OCI-M2 (cell line): Measurements from ENCODE around the gene NLGN2.

Source experiments
- DNase-seq: peaks from one replicate; lab custom pipeline; 2025; ENCODE audit not compliant: unreplicated experiment; lab: John Stamatoyannopoulos, UW

Gene NLGN2

GRCh38 chr17:7463372-7463846, 55.8 kb downstream of the NLGN2 start:
- DNase-seq, result no peak

DNA sequence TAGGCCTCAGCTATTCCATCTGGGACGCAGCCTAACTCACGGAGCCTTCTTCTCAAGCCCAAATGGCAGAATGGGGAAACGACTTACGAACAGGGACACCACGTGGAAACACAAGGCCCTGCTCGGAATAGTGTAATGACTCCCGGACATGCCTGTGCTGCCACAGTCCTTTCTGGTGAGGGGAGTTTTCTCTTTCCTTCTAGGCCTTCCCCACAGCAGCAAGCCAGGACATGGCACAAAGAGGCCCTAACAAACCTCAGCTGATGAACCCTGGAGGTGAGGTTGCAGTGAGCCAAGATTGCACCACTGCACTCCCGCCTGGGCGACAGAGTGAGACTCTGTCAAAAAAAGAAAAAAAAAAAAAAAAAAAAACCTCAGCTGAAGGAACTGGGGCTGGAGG, 56.4 kb downstream of the NLGN2 start:
- DNase-seq, result no peak

GRCh38 chr17:7465597-7466275, 58.1 kb downstream of the NLGN2 start:
- DNase-seq, result no peak

- no peak for DNase-seq
Measured at GRCh38 chr17:7466318-7466638, 58.6 kb downstream of the NLGN2 start.

GRCh38 chr17:7466639-7467341, 59.1 kb downstream of the NLGN2 start:
- DNase-seq, result no peak

GRCh38 chr17:7467498-7467897, 59.9 kb downstream of the NLGN2 start:
- no peak for DNase-seq

DNA sequence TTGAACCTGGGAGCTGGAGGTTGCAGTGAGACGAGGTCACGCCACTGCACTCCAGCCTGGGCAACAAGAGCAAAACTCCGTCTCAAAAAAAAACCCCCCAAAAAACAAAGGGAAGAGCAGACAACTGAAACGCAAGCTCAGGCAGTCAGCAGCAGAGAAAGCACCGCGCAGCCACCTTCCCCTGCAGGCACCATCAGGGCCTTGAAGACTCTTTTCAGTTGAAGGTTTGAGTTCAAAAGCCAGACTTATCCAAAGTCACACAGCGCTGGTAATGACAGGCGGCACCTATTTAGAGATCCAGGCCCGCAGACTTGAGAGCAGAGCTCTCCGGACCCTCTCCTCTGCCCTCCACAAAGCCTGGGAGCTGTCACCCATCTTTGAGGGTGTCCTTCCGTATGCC, 60.6 kb downstream of the NLGN2 start:
- DNase-seq, result no peak

DNA sequence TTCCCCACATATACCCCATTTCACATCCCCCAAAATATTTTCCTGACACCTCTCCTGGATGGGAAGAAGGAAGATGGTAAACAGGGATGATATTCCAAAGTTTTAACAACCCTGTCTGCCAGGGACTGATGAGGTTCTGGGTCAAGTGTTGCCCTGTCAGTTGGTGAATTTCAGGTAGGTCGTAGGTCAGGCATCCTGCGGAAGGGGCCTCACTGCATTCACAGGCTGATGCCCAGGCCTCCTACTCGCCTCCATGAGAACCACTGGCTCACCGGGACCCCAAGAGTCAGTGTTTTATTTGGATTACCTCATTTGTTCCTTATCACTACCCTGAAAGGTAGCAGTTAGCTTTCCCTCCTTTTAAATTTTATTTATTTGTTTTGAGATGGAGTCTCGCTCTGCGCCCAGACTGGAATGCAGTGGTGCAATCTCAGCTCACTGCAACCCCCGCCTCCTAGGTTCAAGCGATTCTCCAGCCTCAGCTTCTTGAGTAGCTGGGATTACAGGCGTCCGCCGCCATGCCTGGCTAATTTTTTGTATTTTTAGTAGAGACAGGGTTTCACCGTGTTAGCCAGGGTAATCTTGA, 61.3 kb downstream of the NLGN2 start:
- DNase-seq, result no peak
